K562 (cell line): ENCODE results near the gene MYBPH.

ENCODE experiments used
- ATF6 ChIP-seq: sonication (generic); formaldehyde crosslinking; IDR thresholded peaks from 2 replicates; pipeline ENCODE4 v1.4.0; 2020; ENCODE audit warnings: mild to moderate bottlenecking, missing genetic modification reagents
- MAFG ChIP-seq: fragments of 450-650 bp; conservative IDR thresholded peaks from 2 replicates; pipeline ENCODE4 v1.6.1; 2016; ENCODE audit warnings: missing genetic modification characterization, missing compliant biosample characterization
- NCOA4 ChIP-seq: fragments of 450-650 bp; IDR thresholded peaks from 2 replicates; pipeline ENCODE4 v1.6.1; 2018; ENCODE audit warnings: mild to moderate bottlenecking; ENCODE audit not compliant: partially characterized antibody
- NFYB ChIP-seq: IDR thresholded peaks from 2 replicates; pipeline ENCODE4 v1.6.1; 2011; ENCODE audit warnings: mild to moderate bottlenecking, moderate library complexity; ENCODE audit not compliant: insufficient read length; ENCODE audit errors: extremely low read depth

DNA sequence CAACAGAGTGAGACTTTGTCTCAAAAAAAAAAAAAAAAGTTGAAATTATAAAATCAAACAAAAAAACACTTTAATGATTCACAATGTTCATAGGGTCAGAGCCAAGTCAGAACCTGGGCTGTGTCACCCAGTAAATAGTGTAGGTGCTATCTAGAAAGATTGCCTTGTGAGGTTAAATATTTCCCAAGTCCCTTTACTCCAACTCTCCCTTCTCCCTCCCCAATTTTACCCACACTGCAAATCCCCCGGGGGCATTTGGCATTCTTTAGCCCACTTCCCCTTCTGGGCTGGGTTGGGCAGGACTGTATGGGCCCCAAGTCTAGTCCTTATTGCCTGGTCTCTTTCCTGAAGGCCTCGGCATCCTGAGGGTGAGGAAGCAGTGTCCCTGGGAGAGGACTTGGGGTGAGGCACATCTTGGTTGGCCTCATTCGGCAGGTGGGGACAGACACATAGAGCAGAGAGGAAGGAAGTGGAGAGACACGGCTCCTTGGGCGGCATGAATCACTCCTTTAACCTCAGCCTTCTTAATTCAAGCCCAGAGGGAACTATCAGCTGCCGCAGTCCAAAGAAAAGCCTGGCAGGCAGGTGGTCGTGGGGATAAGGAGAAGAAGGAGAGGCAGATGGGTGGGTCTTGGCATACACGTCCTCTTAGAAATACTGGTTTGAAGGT, 39.9 kb downstream of the MYBPH start:
- TF ChIP-seq NCOA4, result no peak
- no peak for TF ChIP-seq MAFG (tag)
- TF ChIP-seq ATF6 (CRISPR knock-in tag), result no peak
- TF ChIP-seq NFYB, result no peak
